Activated CD4-positive, alpha-beta T cell treated with anti-CD3 and anti-CD28 coated beads for 24 hours (primary cell): ENCODE data around the gene TRIM72.
"Not testable (repeated sequence)": the region's sequence is repeated elsewhere in the genome, so short reads cannot be mapped to it uniquely, and the experiment has no call there.

Experiments
- DNase-seq, 2 donors: peaks; one replicate each; pipeline ENCODE4 v3.0.0-alpha.2; 2020; ENCODE audit warnings: low read depth in 2 of 2

The TRIM72 gene

GRCh38 chr16:31256466-31256865, 42.5 kb downstream of the TRIM72 start:
- DNase-seq = no peak

DNA sequence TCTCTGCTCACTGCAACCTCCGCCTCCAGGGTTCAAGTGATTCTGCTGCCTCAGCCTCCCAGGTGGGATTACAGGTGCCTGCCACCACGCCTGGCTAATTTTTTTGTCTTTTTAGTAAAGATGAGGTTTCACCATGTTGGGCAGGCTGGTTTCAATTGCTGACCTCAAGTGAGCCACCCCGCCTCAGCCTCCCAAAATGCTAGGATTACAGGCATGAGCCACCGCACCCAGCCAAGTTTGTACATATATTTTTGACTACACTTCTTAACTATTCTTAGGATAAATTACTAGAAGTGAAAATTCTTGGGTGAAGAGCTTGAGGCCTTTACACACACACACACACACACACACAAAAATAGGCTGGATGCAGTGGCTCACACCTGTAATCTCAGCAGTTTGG, 44.4 kb downstream of the TRIM72 start:
- DNase-seq = no peak

DNA sequence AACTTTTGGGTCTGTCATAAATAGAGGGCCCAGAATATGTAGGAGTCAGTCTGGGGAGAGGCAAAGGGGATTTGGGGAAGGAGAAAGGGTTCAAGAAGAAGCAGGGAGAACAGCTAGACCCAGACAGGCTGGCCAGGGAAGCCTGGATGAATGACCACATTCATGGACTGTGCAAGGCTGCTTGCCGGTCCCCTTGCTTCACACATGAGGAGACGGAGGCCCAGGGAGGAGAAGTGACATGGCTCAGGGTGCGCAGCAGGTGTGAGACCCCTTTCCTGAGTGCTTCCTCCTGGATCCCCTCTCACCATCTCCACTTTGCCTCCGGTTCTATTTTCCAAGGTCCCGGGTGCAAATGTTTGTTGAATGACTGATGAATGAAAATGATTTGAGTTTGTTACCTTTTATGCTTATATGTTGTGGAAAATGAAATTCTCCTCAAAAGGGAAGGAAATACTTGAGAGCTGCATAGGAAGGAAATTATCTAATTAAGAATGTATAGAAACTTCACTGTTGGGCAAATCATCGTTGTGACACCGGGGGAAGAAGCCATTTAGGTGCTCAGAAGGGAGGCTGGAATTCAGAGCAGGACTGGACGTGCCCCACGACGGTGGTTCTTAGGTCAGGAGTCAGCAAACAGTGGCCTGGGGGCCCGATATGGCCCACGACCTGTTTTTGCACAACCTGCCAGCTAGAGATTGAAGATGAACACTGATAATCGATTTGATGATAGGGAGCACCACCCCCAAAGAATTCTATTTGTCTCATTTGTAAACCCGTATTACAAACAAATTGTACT, 46.4 kb downstream of the TRIM72 start:
- DNase-seq = no peak

GRCh38 chr16:31262084-31262483, 48.2 kb downstream of the TRIM72 start:
- DNase-seq = no peak

GRCh38 chr16:31265329-31266245, 51.7 kb downstream of the TRIM72 start:
- peak; percentile 56 to 69 for DNase-seq

- DNase-seq = no peak
Measured at GRCh38 chr16:31267332-31268032, 53.6 kb downstream of the TRIM72 start.

GRCh38 chr16:31268033-31268365, 54.1 kb downstream of the TRIM72 start:
- DNase-seq = no peak

GRCh38 chr16:31268891-31269290, 55.0 kb downstream of the TRIM72 start:
- DNase-seq = no peak

GRCh38 chr16:31269541-31269940, 55.6 kb downstream of the TRIM72 start:
- no peak for DNase-seq

DNA sequence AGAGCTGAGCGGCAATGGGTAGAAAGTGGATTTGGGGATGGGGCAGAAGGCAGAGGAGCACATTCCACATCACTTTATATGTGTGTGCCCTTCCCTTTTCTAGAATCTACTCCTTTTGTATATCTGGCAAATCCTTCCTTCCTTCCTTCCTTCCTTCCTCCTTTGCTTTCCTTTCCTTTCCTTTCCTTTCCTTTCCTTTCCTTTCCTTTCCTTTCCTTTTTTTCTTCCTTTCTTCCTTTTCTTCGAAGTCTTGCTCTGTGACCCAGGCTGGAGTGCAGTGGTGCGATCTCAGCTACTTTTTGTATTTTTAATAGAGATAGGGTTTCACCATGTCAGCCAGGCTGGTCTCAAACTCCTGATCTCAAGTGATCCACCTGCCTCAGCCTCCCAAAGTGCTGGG, 56.1 kb downstream of the TRIM72 start:
- not testable (repeated sequence) for DNase-seq

- DNase-seq = no peak
Measured at GRCh38 chr16:31270795-31271194, 56.9 kb downstream of the TRIM72 start.

DNA sequence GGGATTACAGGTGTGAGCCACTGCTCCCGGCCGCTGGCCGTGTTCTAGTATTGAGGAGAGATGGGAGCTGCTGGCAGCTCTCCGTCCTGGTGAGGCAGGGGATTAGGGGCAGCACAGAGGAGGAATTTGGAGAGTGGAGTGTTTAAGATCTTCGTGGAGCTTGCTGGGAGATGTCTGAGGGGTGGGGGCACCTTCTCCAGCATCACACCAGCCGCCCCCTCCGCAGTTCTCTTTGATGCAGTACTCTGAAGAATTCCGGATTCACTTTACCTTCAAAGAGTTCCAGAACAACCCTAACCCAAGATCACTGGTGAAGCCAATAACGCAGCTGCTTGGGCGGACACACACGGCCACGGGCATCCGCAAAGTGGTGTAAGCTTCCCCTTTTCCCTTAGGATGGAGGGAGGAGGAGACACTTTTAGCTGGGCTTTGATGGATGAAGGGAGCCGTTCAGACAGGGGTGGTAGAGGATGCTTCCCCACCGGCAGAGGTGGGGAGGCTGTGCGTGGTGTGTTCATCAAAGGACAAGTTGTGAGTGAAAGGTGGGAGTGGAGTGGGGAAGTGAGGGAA, 57.8 kb downstream of the TRIM72 start:
- no peak for DNase-seq

- no peak for DNase-seq
Measured at GRCh38 chr16:31273187-31273586, 59.3 kb downstream of the TRIM72 start.

DNA sequence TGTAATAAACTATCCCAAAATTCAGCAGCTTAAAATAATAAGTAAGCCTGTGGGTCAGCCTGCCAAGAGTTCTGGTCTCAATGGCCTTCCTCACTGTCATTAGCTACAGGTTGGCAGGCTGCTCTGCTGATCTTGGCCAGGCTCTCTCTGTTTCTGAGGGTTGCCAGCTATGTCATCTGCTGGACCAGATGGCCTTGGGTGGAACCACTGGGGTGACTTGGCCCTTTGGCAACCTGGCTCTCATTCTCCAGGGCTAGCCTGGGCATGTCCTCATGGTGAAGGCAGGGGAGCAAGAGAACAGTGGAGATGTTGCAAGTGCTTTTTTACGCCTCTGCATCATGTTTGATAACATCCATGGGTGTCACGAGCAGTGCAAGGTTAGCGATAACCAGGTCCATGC, 59.8 kb downstream of the TRIM72 start:
- no peak for DNase-seq

DNA sequence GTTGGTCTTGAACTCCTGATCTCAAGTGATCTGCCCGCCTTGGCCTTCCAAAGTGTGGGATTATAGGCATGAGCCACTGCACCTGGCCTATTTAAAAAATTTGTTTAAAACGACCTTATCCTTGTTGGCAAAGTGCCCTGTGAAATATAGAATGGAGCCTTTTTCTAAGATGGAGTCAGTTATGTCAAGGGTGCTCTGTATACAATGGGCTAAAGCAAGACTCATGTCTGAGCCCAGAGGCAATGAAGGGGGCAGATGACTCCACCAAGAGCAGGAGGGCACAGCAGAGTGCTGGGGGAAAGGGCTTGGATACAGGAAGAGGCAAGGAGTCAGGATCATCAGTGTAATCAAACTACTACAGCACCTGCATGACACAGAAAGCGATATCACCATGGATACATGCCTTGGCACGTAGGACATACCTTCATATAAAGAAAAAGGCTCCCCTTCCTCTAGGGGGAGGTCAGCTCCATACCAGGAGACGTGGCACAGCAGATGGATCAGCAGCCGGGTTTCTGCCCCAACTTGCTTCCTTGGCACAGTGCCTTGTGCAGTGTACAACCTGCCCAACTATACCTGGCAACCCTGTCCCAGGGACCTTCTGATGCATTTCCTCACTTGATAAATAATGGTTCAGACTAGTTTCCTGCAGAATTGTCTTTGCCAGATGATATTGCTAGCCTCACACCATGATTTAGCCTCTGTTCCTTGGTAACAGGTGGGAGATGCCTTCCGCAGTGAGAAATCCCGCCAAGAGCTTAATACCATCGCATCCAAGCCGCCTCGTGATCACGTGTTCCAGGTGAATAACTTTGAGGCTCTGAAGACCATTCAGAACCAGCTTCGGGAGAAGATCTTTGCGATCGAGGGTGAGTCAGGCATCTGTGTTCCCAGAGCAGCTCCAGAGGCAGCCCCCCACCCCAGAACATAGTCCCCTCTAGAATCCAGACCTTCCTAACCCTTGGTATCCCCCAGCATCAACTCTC, 61.2 kb downstream of the TRIM72 start:
- no peak for DNase-seq

- no peak for DNase-seq
Measured at GRCh38 chr16:31276600-31276999, 62.7 kb downstream of the TRIM72 start.

DNA sequence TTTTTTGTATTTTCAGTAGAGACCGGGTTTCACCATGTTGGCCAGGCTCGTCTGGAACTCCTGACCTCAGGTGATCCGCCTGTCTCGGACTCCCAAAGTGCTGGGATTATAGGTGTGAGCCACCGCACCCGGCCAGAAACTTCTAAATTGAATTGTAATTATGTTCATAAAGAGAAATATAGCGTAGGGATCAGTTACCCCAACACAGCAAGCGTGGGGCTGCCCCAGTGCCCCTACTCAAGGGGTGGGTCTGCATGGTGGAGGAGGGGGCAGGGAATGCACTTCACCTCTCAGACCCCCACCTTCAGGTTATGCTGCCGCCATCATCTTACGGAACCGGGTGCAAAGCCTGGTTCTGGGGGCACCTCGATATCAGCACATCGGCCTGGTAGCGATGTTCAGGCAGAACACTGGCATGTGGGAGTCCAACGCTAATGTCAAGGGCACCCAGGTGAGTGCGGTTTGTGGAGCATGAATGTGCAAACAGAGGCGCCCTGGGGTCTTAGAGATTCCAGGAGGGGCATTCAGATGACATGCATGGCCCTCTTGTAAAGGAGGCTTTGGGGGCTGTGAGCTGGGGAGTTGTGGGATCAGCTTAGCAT, 63.8 kb downstream of the TRIM72 start:
- no peak for DNase-seq

DNA sequence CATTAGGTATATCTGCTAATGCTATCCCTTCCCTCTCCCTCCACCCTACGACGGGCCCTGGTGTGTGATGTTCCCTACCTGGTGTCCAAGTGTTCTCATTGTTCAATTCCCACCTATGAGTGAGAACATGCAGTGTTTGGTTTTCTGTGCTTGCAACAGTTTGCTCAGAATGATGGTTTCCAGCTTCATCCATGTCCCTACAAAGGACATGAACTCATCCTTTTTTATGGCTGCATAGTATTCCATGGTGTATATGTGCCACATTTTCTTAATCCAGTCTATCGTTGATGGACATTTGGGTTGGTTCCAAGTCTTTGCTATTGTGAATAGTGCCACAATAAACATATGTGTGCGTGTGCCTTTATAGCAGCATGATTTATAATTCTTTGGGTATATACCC, 64.9 kb downstream of the TRIM72 start:
- not testable (repeated sequence) for DNase-seq
